ENCODE measurements around the gene RBX1.

- TF ChIP-seq CTCF (IDR thresholded peaks at IDR 0.05; ENCODE audit: low read depth, low read length) (no peak), POLR2A (IDR thresholded peaks at IDR 0.05; ENCODE audit: extremely low read depth, insufficient read length) (peak; percentile 50)
Measured at GRCh38 chr22:41021613-41022454, 70.7 kb downstream of the RBX1 start.

Data from NB4 (cell line).